Nephron progenitor cell (in vitro differentiated cells): Measurements from ENCODE around the gene PCYT2.

Experiments
- DNase-seq: peaks from one replicate; pipeline ENCODE4 v3.0.0; 2021
- H3K27ac Mint-ChIP-seq: 2 replicates; pipeline ENCODE4 v1.8.0; 2021; ENCODE audit warnings: mild to moderate bottlenecking, moderate library complexity, mixed read lengths
- H3K27me3 Mint-ChIP-seq: 2 replicates; pipeline ENCODE4 v1.8.0; 2021; ENCODE audit warnings: mild to moderate bottlenecking, low read depth, mixed read lengths; ENCODE audit not compliant: poor library complexity
- H3K36me3 Mint-ChIP-seq: 2 replicates; pipeline ENCODE4 v1.8.0; 2021; ENCODE audit warnings: low read depth, mixed read lengths
- H3K4me1 Mint-ChIP-seq: 2 replicates; pipeline ENCODE4 v1.8.0; 2021; ENCODE audit warnings: mixed read lengths
- H3K4me3 Mint-ChIP-seq: 2 replicates; pipeline ENCODE4 v1.8.0; 2021; ENCODE audit warnings: mild to moderate bottlenecking, moderate library complexity, mixed read lengths
- H3K9me3 Mint-ChIP-seq: 2 replicates; pipeline ENCODE4 v1.8.0; 2021; ENCODE audit warnings: mild to moderate bottlenecking, moderate library complexity, mixed read lengths
- CTCF ChIP-seq: fragments of 200-600 bp; sonication (generic); IDR thresholded peaks from 2 replicates; pipeline ENCODE4 v1.5.0; 2021; ENCODE audit warnings: antibody characterized with exemption

PCYT2 gene

GRCh38 chr17:81932333-81932983 is 21.3 kb upstream of the PCYT2 start:
- Mint-ChIP-seq H3K4me3 (no peak overlapping the region), H3K27ac (no peak overlapping the region), H3K36me3 (no peaks in the 10 kb centered on the region), H3K4me1 (peaks cover 26% of the 10 kb centered on the region), H3K9me3 (no peaks in the 10 kb centered on the region), H3K27me3 (no peaks in the 10 kb centered on the region)
- no peak for DNase-seq
- no peak for TF ChIP-seq CTCF

GRCh38 chr17:81931557-81932332 is 20.5 kb upstream of the PCYT2 start:
- Mint-ChIP-seq H3K4me1 (peaks cover 23% of the 10 kb centered on the region), H3K27ac (no peak overlapping the region), H3K27me3 (no peaks in the 10 kb centered on the region), H3K9me3 (no peaks in the 10 kb centered on the region), H3K36me3 (no peaks in the 10 kb centered on the region), H3K4me3 (no peak overlapping the region)
- TF ChIP-seq CTCF = no peak
- DNase-seq = no peak

- no peak for DNase-seq
- Mint-ChIP-seq H3K36me3 (no peaks in the 10 kb centered on the region), H3K9me3 (no peaks in the 10 kb centered on the region), H3K4me3 (no peak overlapping the region), H3K27ac (no peak overlapping the region), H3K27me3 (no peaks in the 10 kb centered on the region), H3K4me1 (peaks cover 23% of the 10 kb centered on the region)
- TF ChIP-seq CTCF = no peak
Measured at GRCh38 chr17:81931189-81931556, 20.0 kb upstream of the PCYT2 start.

GRCh38 chr17:81930142-81931125 is 19.2 kb upstream of the PCYT2 start:
- Mint-ChIP-seq H3K36me3 (no peaks in the 10 kb centered on the region), H3K4me1 (peaks cover 23% of the 10 kb centered on the region), H3K9me3 (no peaks in the 10 kb centered on the region), H3K27me3 (no peaks in the 10 kb centered on the region), H3K27ac (no peak overlapping the region), H3K4me3 (no peak overlapping the region)
- DNase-seq = no peak
- TF ChIP-seq CTCF = no peak

GRCh38 chr17:81929253-81930141 is 18.3 kb upstream of the PCYT2 start:
- H3K9me3 Mint-ChIP-seq = no peaks in the 10 kb centered on the region
- no peak overlapping the region for H3K27ac Mint-ChIP-seq
- H3K27me3 Mint-ChIP-seq = no peaks in the 10 kb centered on the region
- H3K4me3 Mint-ChIP-seq = peak overlapping the region; percentile 76
- peaks cover 28% of the 10 kb centered on the region for H3K4me1 Mint-ChIP-seq
- DNase-seq = no peak
- no peaks in the 10 kb centered on the region for H3K36me3 Mint-ChIP-seq
- TF ChIP-seq CTCF = no peak
